H9 (cell line): ENCODE data around the gene OVAAL. TPM values are rescaled to one million over a fixed set of nuclear protein-coding genes. Genes with fewer than 3 reads are reported as not detected.
A peak's percentile ranks its signal among the peaks of the same experiment; 100 is the strongest.

Source experiments
- DNase-seq: peaks from one replicate; pipeline ENCODE4 v3.0.0-alpha.2; 2017
- H2AFZ ChIP-seq: one replicate; pipeline ENCODE4 v1.6.1; 2013; ENCODE audit warnings: mild to moderate bottlenecking, low read length, control low read depth, moderate library complexity
- H2AK5ac ChIP-seq: 2 replicates; pipeline ENCODE4 v1.6.1; 2013; ENCODE audit warnings: low read length, control low read depth, mixed read lengths; ENCODE audit not compliant: insufficient read length
- H2BK120ac ChIP-seq: one replicate; pipeline ENCODE4 v1.6.1; 2013; ENCODE audit warnings: low read depth, mild to moderate bottlenecking, low read length, control low read depth, inconsistent platforms; ENCODE audit not compliant: poor library complexity, severe bottlenecking
- H2BK12ac ChIP-seq: 2 replicates; pipeline ENCODE4 v1.6.1; 2013; ENCODE audit warnings: low read length, control low read depth, mixed read lengths, low read depth; ENCODE audit not compliant: insufficient read length
- H2BK15ac ChIP-seq: 2 replicates; pipeline ENCODE4 v1.6.1; 2013; ENCODE audit warnings: low read depth, low read length, control low read depth
- H2BK20ac ChIP-seq: one replicate; pipeline ENCODE4 v1.6.1; 2013; ENCODE audit warnings: low read depth, mild to moderate bottlenecking, low read length, control low read depth, inconsistent platforms; ENCODE audit not compliant: poor library complexity, severe bottlenecking
- H2BK5ac ChIP-seq: 2 replicates; pipeline ENCODE4 v1.6.1; 2013; ENCODE audit warnings: low read length, control low read depth, mixed read lengths; ENCODE audit not compliant: insufficient read length
- H3K14ac ChIP-seq: 2 replicates; pipeline ENCODE4 v1.6.1; 2013; ENCODE audit warnings: low read length, control low read depth; ENCODE audit not compliant: insufficient read depth
- H3K18ac ChIP-seq: 2 replicates; pipeline ENCODE4 v1.6.1; 2013; ENCODE audit warnings: low read depth, mild to moderate bottlenecking, mixed read lengths, low read length, control low read depth; ENCODE audit not compliant: insufficient read length
- H3K23ac ChIP-seq: 2 replicates; pipeline ENCODE4 v1.6.1; 2013; ENCODE audit warnings: low read length, control low read depth, mixed read lengths, low read depth; ENCODE audit not compliant: insufficient read length
- H3K23me2 ChIP-seq: 2 replicates; pipeline ENCODE4 v1.6.1; 2013; ENCODE audit warnings: low read depth, mild to moderate bottlenecking, mixed read lengths, low read length, control low read depth; ENCODE audit not compliant: insufficient read length, poor library complexity, severe bottlenecking
- H3K27ac ChIP-seq: 2 replicates; pipeline ENCODE4 v1.5.1; 2013; ENCODE audit warnings: low read length, control low read depth, mixed read lengths, low read depth; ENCODE audit not compliant: insufficient read length
- H3K27me3 ChIP-seq: 2 replicates; pipeline ENCODE4 v1.6.1; 2013; ENCODE audit warnings: low read length, control low read depth, inconsistent platforms; ENCODE audit not compliant: insufficient read depth
- H3K4ac ChIP-seq: 2 replicates; pipeline ENCODE4 v1.6.1; 2013; ENCODE audit warnings: low read depth, mild to moderate bottlenecking, control low read depth, inconsistent platforms, low read length, moderate library complexity
- H3K4me1 ChIP-seq: 2 replicates; pipeline ENCODE4 v1.6.1; 2013; ENCODE audit warnings: low read length, control low read depth, inconsistent platforms; ENCODE audit not compliant: insufficient read depth
- H3K4me2 ChIP-seq: 2 replicates; pipeline ENCODE4 v1.6.1; 2013; ENCODE audit warnings: low read length, control low read depth, mixed read lengths; ENCODE audit not compliant: insufficient read length, insufficient read depth
- H3K56ac ChIP-seq: 2 replicates; pipeline ENCODE4 v1.6.1; 2013; ENCODE audit warnings: low read depth, mild to moderate bottlenecking, mixed read lengths, low read length, control low read depth; ENCODE audit not compliant: insufficient read length
- H3K79me1 ChIP-seq: 2 replicates; pipeline ENCODE4 v1.6.1; 2013; ENCODE audit warnings: low read depth, mild to moderate bottlenecking, moderate library complexity, low read length, control low read depth, inconsistent platforms; ENCODE audit not compliant: insufficient read depth, poor library complexity, severe bottlenecking
- H3K79me2 ChIP-seq: 2 replicates; pipeline ENCODE4 v1.6.1; 2013; ENCODE audit warnings: low read length, control low read depth, inconsistent platforms; ENCODE audit not compliant: insufficient read depth
- H3K9ac ChIP-seq: 2 replicates; pipeline ENCODE4 v1.6.1; 2013; ENCODE audit warnings: low read length, control low read depth, mixed read lengths; ENCODE audit not compliant: insufficient read length; ENCODE audit errors: extremely low read depth
- H3K9me3 ChIP-seq: one replicate; pipeline ENCODE4 v1.6.1; 2013; ENCODE audit warnings: low read depth, low read length, inconsistent platforms; ENCODE audit not compliant: control insufficient read depth
- H3T11ph ChIP-seq: one replicate; pipeline ENCODE4 v1.6.1; 2013; ENCODE audit warnings: mild to moderate bottlenecking, low read length, control low read depth, inconsistent platforms
- H4K20me1 ChIP-seq: one replicate; pipeline ENCODE4 v1.6.1; 2013; ENCODE audit not compliant: control insufficient read depth, insufficient read length, insufficient read depth
- H4K5ac ChIP-seq: 2 replicates; pipeline ENCODE4 v1.6.1; 2013; ENCODE audit warnings: low read depth, mild to moderate bottlenecking, mixed read lengths, low read length, control low read depth; ENCODE audit not compliant: insufficient read length
- H4K8ac ChIP-seq: replicated peaks from 2 replicates; pipeline ENCODE4 v1.6.1; 2013; ENCODE audit warnings: low read length, control low read depth, mixed read lengths, low read depth; ENCODE audit not compliant: insufficient read length
- H4K91ac ChIP-seq: 2 replicates; pipeline ENCODE4 v1.6.1; 2013; ENCODE audit warnings: low read depth, mild to moderate bottlenecking, moderate library complexity, mixed read lengths, low read length, control low read depth; ENCODE audit not compliant: insufficient read length
- H3K27ac Mint-ChIP-seq, 3 experiments: 2 replicates in 2 of 3; 3 replicates in 1 of 3; pipeline ENCODE4 v1.8.0; 2020 to 2021; ENCODE audit warnings: mixed read lengths in 3 of 3, mild to moderate bottlenecking in 1 of 3, moderate library complexity in 1 of 3
- H3K27me3 Mint-ChIP-seq: 2 replicates; pipeline ENCODE4 v1.8.0; 2021; ENCODE audit warnings: low read depth, mild to moderate bottlenecking, moderate library complexity, mixed read lengths
- H3K36me3 Mint-ChIP-seq, 3 experiments: 2 replicates in 2 of 3; 3 replicates in 1 of 3; pipeline ENCODE4 v1.8.0; 2020 to 2021; ENCODE audit warnings: low read depth in 3 of 3, mixed read lengths in 3 of 3; ENCODE audit not compliant: insufficient read depth in 1 of 3
- H3K4me1 Mint-ChIP-seq, 2 experiments: 2 replicates each; pipeline ENCODE4 v1.8.0; 2020; ENCODE audit warnings: mixed read lengths in 2 of 2
- H3K4me3 Mint-ChIP-seq, 2 experiments: 2 replicates in 1 of 2; 3 replicates in 1 of 2; pipeline ENCODE4 v1.8.0; 2020 to 2021; ENCODE audit warnings: mild to moderate bottlenecking in 2 of 2, mixed read lengths in 2 of 2, moderate library complexity in 1 of 2
- H3K9me3 Mint-ChIP-seq, 2 experiments: 2 replicates in 1 of 2; 3 replicates in 1 of 2; pipeline ENCODE4 v1.8.0; 2020; ENCODE audit warnings: mild to moderate bottlenecking in 2 of 2, mixed read lengths in 2 of 2, moderate library complexity in 1 of 2
- WGBS: extraction: QIAGEN DNeasy Blood & Tissue Kit; methylation state at CpG from one replicate; pipeline ENCODE4 v1.1.7; 2013; ENCODE audit warnings: missing lambda C conversion rate, low lambda C conversion rate, mixed read lengths; ENCODE audit not compliant: insufficient read length; ENCODE audit errors: extremely low coverage; 5-methylcytosine and 5-hydroxymethylcytosine counted together
- total RNA-seq: library from RNA; stranded (reverse); gene quantifications from 2 replicates; pipeline ENCODE4 v1.2.1, GENCODE V29; 2021
- TF ChIP-seq, protein P1 (sequence below): fragments of 200-600 bp; sonication (generic); conservative IDR thresholded peaks from 3 replicates; pipeline ENCODE4 v1.8.0; 2021; ENCODE audit warnings: antibody characterized with exemption, mild to moderate bottlenecking

OVAAL gene
- total RNA-seq, 1 experiment from 2014 or later, result not detected

DNA sequence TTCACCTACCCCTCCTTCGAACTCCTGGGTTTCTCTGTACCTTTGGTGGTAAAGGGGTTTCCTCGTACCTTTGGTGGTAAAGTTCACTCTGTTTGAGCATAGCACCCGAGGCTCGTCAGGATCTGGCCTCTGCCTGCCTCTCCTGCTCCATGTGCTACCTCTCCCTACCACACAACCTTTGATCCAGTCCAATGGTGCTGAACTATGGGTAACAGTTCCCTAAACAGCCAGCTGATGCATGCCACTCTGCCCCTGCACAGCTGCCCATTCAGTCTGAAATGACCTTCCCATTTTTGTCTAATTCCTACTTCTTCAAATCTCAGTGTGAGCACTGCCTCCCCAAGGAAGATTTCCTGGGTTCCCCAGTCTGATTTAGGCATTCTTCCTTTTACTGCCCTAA, 14.0 kb downstream of the OVAAL start:
- no peaks in the 10 kb centered on the region for H3K4me1 Mint-ChIP-seq
- H3K79me1 ChIP-seq, result no peaks in the 10 kb centered on the region
- H3K27ac ChIP-seq, result no peak overlapping the region
- no peak overlapping the region for H2BK20ac ChIP-seq
- peaks cover 2% of the 10 kb centered on the region; the same call in 1 of the 2 replicates for H3K27me3 ChIP-seq
- H3K27ac Mint-ChIP-seq, result peak overlapping the region in 1 of 3 experiments; percentile 23; a peak in 1 of 7 replicates
- peaks cover 7% of the 10 kb centered on the region for H3K27me3 Mint-ChIP-seq
- no peak overlapping the region for H4K8ac ChIP-seq
- no peak overlapping the region for H3K9ac ChIP-seq
- H2BK15ac ChIP-seq, result no peak overlapping the region
- no peak overlapping the region for H2BK5ac ChIP-seq
- no peaks in the 10 kb centered on the region for H3K36me3 Mint-ChIP-seq
- H3K4me2 ChIP-seq, result no peak overlapping the region
- no peak overlapping the region for H2BK120ac ChIP-seq
- no peak overlapping the region for H3K4me3 Mint-ChIP-seq
- H2AFZ ChIP-seq, result no peak overlapping the region
- no peaks in the 10 kb centered on the region for H3K9me3 Mint-ChIP-seq
- no peak overlapping the region for H3T11ph ChIP-seq
- H4K20me1 ChIP-seq, result no peaks in the 10 kb centered on the region
- H3K23ac ChIP-seq, result no peak overlapping the region
- no peak overlapping the region for H3K56ac ChIP-seq
- no peaks in the 10 kb centered on the region for H3K23me2 ChIP-seq
- H3K18ac ChIP-seq, result no peak overlapping the region
- no peak overlapping the region for H2BK12ac ChIP-seq
- no peak overlapping the region for H3K4ac ChIP-seq
- DNase-seq, result no peak
- H3K4me1 ChIP-seq, result no peaks in the 10 kb centered on the region
- no peak overlapping the region for H4K5ac ChIP-seq
- H3K14ac ChIP-seq, result no peak overlapping the region
- H4K91ac ChIP-seq, result no peak overlapping the region
- H3K79me2 ChIP-seq, result no peaks in the 10 kb centered on the region
- WGBS, result no CpG with 5 or more reads among the region's 4 CpGs
- H3K9me3 ChIP-seq, result no peaks in the 10 kb centered on the region
- no peak overlapping the region for H2AK5ac ChIP-seq
- TF ChIP-seq, protein P1, sequence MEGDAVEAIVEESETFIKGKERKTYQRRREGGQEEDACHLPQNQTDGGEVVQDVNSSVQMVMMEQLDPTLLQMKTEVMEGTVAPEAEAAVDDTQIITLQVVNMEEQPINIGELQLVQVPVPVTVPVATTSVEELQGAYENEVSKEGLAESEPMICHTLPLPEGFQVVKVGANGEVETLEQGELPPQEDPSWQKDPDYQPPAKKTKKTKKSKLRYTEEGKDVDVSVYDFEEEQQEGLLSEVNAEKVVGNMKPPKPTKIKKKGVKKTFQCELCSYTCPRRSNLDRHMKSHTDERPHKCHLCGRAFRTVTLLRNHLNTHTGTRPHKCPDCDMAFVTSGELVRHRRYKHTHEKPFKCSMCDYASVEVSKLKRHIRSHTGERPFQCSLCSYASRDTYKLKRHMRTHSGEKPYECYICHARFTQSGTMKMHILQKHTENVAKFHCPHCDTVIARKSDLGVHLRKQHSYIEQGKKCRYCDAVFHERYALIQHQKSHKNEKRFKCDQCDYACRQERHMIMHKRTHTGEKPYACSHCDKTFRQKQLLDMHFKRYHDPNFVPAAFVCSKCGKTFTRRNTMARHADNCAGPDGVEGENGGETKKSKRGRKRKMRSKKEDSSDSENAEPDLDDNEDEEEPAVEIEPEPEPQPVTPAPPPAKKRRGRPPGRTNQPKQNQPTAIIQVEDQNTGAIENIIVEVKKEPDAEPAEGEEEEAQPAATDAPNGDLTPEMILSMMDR, result no peak
